HCT116 (cell line): ENCODE results near the gene MAGEA2B. TPM values are rescaled to one million over a fixed set of nuclear protein-coding genes. Genes with fewer than 3 reads are reported as not detected.
"Not testable (repeated sequence)": the region's sequence is repeated elsewhere in the genome, so short reads cannot be mapped to it uniquely, and the experiment has no call there.

Experiments used
- ATAC-seq: fragments of 200-7000 bp; cut with Tn5 transposase; 2 replicates; pipeline ENCODE4 v1.9.1; 2020; ENCODE audit warnings: mild to moderate bottlenecking, moderate library complexity
- BruUV-seq: library from RNA; stranded (reverse); fragments of 400-500 nt; replicated peaks from 2 replicates; lab custom pipeline; 2021; lab: Mats Ljungman, UMichigan
- CTCF ChIA-PET: fragments of 300-600 bp; sonication (Branson Sonifier 250); formaldehyde crosslinking; loops from one replicate; lab custom pipeline; 2021; ENCODE audit warnings: antibody characterized with exemption; lab: Charles Lee
- POLR2A ChIA-PET: fragments of 300-600, 350-600 bp; sonication (Branson Sonifier 250); formaldehyde crosslinking; loops from one replicate; lab custom pipeline; 2021; ENCODE audit warnings: antibody characterized with exemption; lab: Charles Lee
- RAD21 ChIA-PET, 2 experiments: fragments of 300-600 bp; sonication (Branson Sonifier 250); formaldehyde crosslinking; loops; one replicate each; lab custom pipeline; 2023; ENCODE audit warnings: low total read pairs in 2 of 2; ENCODE audit not compliant: uncharacterized antibody in 2 of 2, unreplicated experiment in 2 of 2, low non-redundant PET in 1 of 2; lab: Charles Lee
- DNase-seq: peaks from one replicate; pipeline ENCODE4 v3.0.0-alpha.2; 2010; ENCODE audit warnings: low read depth, low spot score
- H2AFZ ChIP-seq: fragments of 200-600 bp; shearing (Covaris generic), sonication (generic); 2 replicates; pipeline ENCODE4 v1.6.1; 2017; ENCODE audit warnings: low read depth, mixed run types, mixed read lengths, antibody characterized with exemption, low read length; ENCODE audit not compliant: poor library complexity, severe bottlenecking
- H3K27ac ChIP-seq: 2 replicates; pipeline ENCODE4 v1.5.1; 2012; ENCODE audit warnings: low read depth, low read length
- H3K27me3 ChIP-seq: fragments of 200-600 bp; sonication (generic); 2 replicates; pipeline ENCODE4 v1.6.1; 2016; ENCODE audit warnings: mixed run types, low read length, mixed read lengths; ENCODE audit not compliant: insufficient read depth
- H3K36me3 ChIP-seq, 2 experiments: fragments of 200-500 bp in 1 of 2; fragments of 200-600 bp in 1 of 2; sonication (Bioruptor generic) in 1 of 2; sonication (generic) in 1 of 2; 2 replicates each; pipeline versions ENCODE4 v1.5.1 to v1.6.1; 2014 to 2016; ENCODE audit warnings: low read length in 2 of 2, inconsistent platforms in 1 of 2, mixed read lengths in 1 of 2, mixed run types in 1 of 2; ENCODE audit not compliant: insufficient read depth in 2 of 2, control insufficient read depth in 1 of 2
- H3K4me1 ChIP-seq, 2 experiments: fragments of 200-600 bp in 1 of 2; sonication (generic) in 1 of 2; 2 replicates each; pipeline versions ENCODE4 v1.5.1 to v1.6.1; 2012 to 2017; ENCODE audit warnings: low read length in 2 of 2, inconsistent platforms in 1 of 2, mild to moderate bottlenecking in 1 of 2, mixed read lengths in 1 of 2, mixed run types in 1 of 2, moderate library complexity in 1 of 2; ENCODE audit not compliant: insufficient read depth in 2 of 2, control insufficient read depth in 1 of 2
- H3K4me2 ChIP-seq: fragments of 200-600 bp; sonication (generic); 2 replicates; pipeline ENCODE4 v1.6.1; 2017; ENCODE audit warnings: mixed run types, low read length, mixed read lengths
- H3K4me3 ChIP-seq, 2 experiments: fragments of 200-600 bp in 1 of 2; sonication (generic) in 1 of 2; replicated peaks in 1 of 2; 2 replicates each; pipeline ENCODE4 v1.5.1; 2011 to 2016; ENCODE audit warnings: low read length in 2 of 2, control low read depth in 1 of 2, low read depth in 1 of 2, mild to moderate bottlenecking in 1 of 2, mixed read lengths in 1 of 2, mixed run types in 1 of 2
- H3K79me2 ChIP-seq: fragments of 200-600 bp; sonication (generic); 2 replicates; pipeline ENCODE4 v1.6.1; 2017; ENCODE audit warnings: mild to moderate bottlenecking, mixed run types, low read length, moderate library complexity, mixed read lengths; ENCODE audit not compliant: insufficient read depth
- H3K9ac ChIP-seq: fragments of 200-600 bp; sonication (generic); 2 replicates; pipeline ENCODE4 v1.6.1; 2016; ENCODE audit warnings: low read length, mixed read lengths
- H3K9me2 ChIP-seq: fragments of 200-600 bp; sonication (generic), shearing (Covaris generic); 2 replicates; pipeline ENCODE4 v1.6.1; 2017; ENCODE audit warnings: mixed run types, mild to moderate bottlenecking, moderate library complexity; ENCODE audit not compliant: insufficient read depth
- H3K9me3 ChIP-seq, 2 experiments: fragments of 200-500 bp in 1 of 2; fragments of 200-600 bp in 1 of 2; sonication (Bioruptor generic) in 1 of 2; sonication (generic) in 1 of 2; 2 replicates each; pipeline ENCODE4 v1.6.1; 2014 to 2017; ENCODE audit warnings: low read length in 2 of 2, mixed read lengths in 2 of 2, inconsistent platforms in 1 of 2, low read depth in 1 of 2, mild to moderate bottlenecking in 1 of 2, mixed run types in 1 of 2, moderate library complexity in 1 of 2; ENCODE audit not compliant: control insufficient read depth in 1 of 2, insufficient read depth in 1 of 2
- H4K20me1 ChIP-seq: fragments of 200-600 bp; sonication (generic), shearing (Covaris generic); 2 replicates; pipeline ENCODE4 v1.6.1; 2017; ENCODE audit warnings: mixed run types, mild to moderate bottlenecking, moderate library complexity; ENCODE audit not compliant: insufficient read depth
- EGR1 ChIP-seq: IDR thresholded peaks from 2 replicates; pipeline ENCODE4 v1.6.1; 2012; ENCODE audit warnings: low read depth
- EZH2phosphoT487 ChIP-seq: fragments of 200-600 bp; IDR thresholded peaks from 2 replicates; pipeline ENCODE4 v1.6.1; 2018; ENCODE audit warnings: antibody characterized with exemption, borderline replicate concordance
- FOSL1 ChIP-seq: IDR thresholded peaks from 2 replicates; pipeline ENCODE4 v1.6.1; 2012; ENCODE audit warnings: low read depth
- MAX ChIP-seq: IDR thresholded peaks from 2 replicates; pipeline ENCODE4 v1.6.1; 2012
- TCF7L2 ChIP-seq: IDR thresholded peaks from 2 replicates; pipeline ENCODE4 v1.7.0; 2011; ENCODE audit warnings: borderline replicate concordance, inconsistent platforms; ENCODE audit not compliant: insufficient read depth, insufficient read length; ENCODE audit errors: extremely low read depth
- YY1 ChIP-seq: IDR thresholded peaks from 2 replicates; pipeline ENCODE4 v1.6.1; 2011; ENCODE audit warnings: low read length, low read depth, moderate library complexity, mild to moderate bottlenecking; ENCODE audit not compliant: insufficient replicate concordance; ENCODE audit errors: extremely low read depth
- ZBTB33 ChIP-seq: IDR thresholded peaks from 2 replicates; pipeline ENCODE4 v1.6.1; 2011; ENCODE audit warnings: mild to moderate bottlenecking, low read length, moderate library complexity; ENCODE audit not compliant: insufficient replicate concordance; ENCODE audit errors: extremely low read depth
- ZFX ChIP-seq: fragments of 450-650 bp; IDR thresholded peaks from 2 replicates; pipeline ENCODE4 v1.6.1; 2017
- intact Hi-C: fragments of 100-400 bp; cut with micrococcal nuclease; formaldehyde crosslinking; loops from 2 replicates; pipeline ENCODE4 v1.10.0; 2022
- total RNA-seq: library from RNA; stranded (reverse); gene quantifications from one replicate; pipeline ENCODE4 v1.2.1, GENCODE V29; 2021; ENCODE audit not compliant: unreplicated experiment

The MAGEA2B gene
- total RNA-seq, 1 experiment from 2014 or later = 21.8 TPM

- BruUV-seq = no TSS peak
- intact Hi-C loops = no loop called here
- ChIA-PET CTCF (no interaction called here), RAD21 (no interaction called here), POLR2A (no interaction called here)
- Histone ChIP-seq H3K79me2 (no peaks in the 10 kb centered on the region), H3K9me2 (no peaks in the 10 kb centered on the region), H3K9ac (peak within 1 kb of the TSS; percentile 36; the same call in 1 of the 2 replicates), H3K9me3 (no peaks in the 10 kb centered on the region), H3K27ac (no peak within 1 kb of the TSS), H4K20me1 (no peaks in the 10 kb centered on the region), H3K4me1 (no peaks in the 10 kb centered on the region), H3K36me3 (no peaks in the 10 kb centered on the region), H3K27me3 (no peaks in the 10 kb centered on the region), H3K4me3 (peak within 1 kb of the TSS; percentile 35; a peak in 3 of 4 replicates), H2AFZ (no peak within 1 kb of the TSS), H3K4me2 (no peak within 1 kb of the TSS)
- DNase-seq (no peak), ATAC-seq (no peak)
- TF ChIP-seq YY1 (no peak), EGR1 (no peak), FOSL1 (no peak), TCF7L2 (no peak), ZBTB33 (no peak), ZFX (no peak), EZH2phosphoT487 (no peak), MAX (no peak)
These were observed 19.0 kb downstream of the MAGEA2B start, which contains the start of the genes CSAG1 and MAGEA12 for GRCh38 chrX:152733261-152733975. Gene CSAG1 (minus strand): TSS chrX:152733721. CDS start chrX:152732460, 1,261 bp downstream. Gene MAGEA12 (plus strand): TSS chrX:152733757. CDS start chrX:152736162, 2,405 bp downstream.

- RAD21 ChIA-PET, H3K4me3 ChIP-seq, intact Hi-C loops: not testable (repeated sequence)
These were observed 19.9 kb downstream of the MAGEA2B start for GRCh38 chrX:152734143-152734858.

More at GRCh38 chrX:152734143-152734858, 19.9 kb downstream of the MAGEA2B start:
- H4K20me1 ChIP-seq, BruUV-seq, ATAC-seq, H3K27ac ChIP-seq, H3K9ac ChIP-seq, H3K4me1 ChIP-seq, H3K4me2 ChIP-seq, H3K9me3 ChIP-seq, DNase-seq, H3K27me3 ChIP-seq, H3K79me2 ChIP-seq, POLR2A ChIA-PET, CTCF ChIA-PET, H2AFZ ChIP-seq, H3K36me3 ChIP-seq, H3K9me2 ChIP-seq: not testable (repeated sequence)
